Activated T-cell treated with anti-CD3 and anti-CD28 coated beads, Interleukin-2, amount 50 U/mL, for 24 hours (primary cell): ENCODE results near the gene LRRC43.
"Not testable (repeated sequence)": the region's sequence is repeated elsewhere in the genome, so short reads cannot be mapped to it uniquely, and the experiment has no call there.

Experiments used
- DNase-seq: peaks from one replicate; pipeline ENCODE4 v3.0.0-alpha.2; 2020
- H3K27ac Mint-ChIP-seq: 2 replicates; pipeline ENCODE4 v1.8.0; 2020; ENCODE audit warnings: mild to moderate bottlenecking, mixed read lengths
- H3K27me3 Mint-ChIP-seq: 2 replicates; pipeline ENCODE4 v1.8.0; 2020; ENCODE audit warnings: mixed read lengths
- H3K36me3 Mint-ChIP-seq: 2 replicates; pipeline ENCODE4 v1.8.0; 2020; ENCODE audit warnings: low read depth, mixed read lengths
- H3K4me1 Mint-ChIP-seq: 2 replicates; pipeline ENCODE4 v1.8.0; 2020; ENCODE audit warnings: low read depth, mixed read lengths
- H3K4me3 Mint-ChIP-seq: 2 replicates; pipeline ENCODE4 v1.8.0; 2020; ENCODE audit warnings: mild to moderate bottlenecking, moderate library complexity, mixed read lengths
- H3K9me3 Mint-ChIP-seq: 2 replicates; pipeline ENCODE4 v1.8.0; 2020; ENCODE audit warnings: mixed read lengths

The LRRC43 gene

DNA sequence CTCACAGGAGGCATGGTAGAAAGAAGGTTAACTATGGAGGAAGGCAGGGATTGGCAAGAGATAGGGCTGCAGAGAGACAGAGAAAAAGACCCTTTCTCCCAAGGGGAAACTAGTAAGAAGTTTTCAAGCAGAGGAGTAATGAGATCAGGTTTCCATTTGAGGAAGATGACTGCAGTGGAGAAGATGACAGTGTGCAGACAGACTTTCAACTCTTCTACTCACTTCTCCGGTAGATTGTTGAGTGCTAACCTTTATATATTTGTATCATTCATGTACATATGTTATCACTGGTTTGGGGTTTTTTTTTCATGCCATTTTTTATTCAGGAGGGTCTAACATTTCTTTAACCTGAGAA, 14.7 kb downstream of the LRRC43 start:
- Mint-ChIP-seq H3K4me3 (no peak overlapping the region), H3K27ac (peak overlapping the region; percentile 48), H3K36me3 (no peaks in the 10 kb centered on the region), H3K9me3 (peaks cover 7% of the 10 kb centered on the region), H3K27me3 (peaks cover 27% of the 10 kb centered on the region), H3K4me1 (peaks cover 11% of the 10 kb centered on the region)
- no peak for DNase-seq

DNA sequence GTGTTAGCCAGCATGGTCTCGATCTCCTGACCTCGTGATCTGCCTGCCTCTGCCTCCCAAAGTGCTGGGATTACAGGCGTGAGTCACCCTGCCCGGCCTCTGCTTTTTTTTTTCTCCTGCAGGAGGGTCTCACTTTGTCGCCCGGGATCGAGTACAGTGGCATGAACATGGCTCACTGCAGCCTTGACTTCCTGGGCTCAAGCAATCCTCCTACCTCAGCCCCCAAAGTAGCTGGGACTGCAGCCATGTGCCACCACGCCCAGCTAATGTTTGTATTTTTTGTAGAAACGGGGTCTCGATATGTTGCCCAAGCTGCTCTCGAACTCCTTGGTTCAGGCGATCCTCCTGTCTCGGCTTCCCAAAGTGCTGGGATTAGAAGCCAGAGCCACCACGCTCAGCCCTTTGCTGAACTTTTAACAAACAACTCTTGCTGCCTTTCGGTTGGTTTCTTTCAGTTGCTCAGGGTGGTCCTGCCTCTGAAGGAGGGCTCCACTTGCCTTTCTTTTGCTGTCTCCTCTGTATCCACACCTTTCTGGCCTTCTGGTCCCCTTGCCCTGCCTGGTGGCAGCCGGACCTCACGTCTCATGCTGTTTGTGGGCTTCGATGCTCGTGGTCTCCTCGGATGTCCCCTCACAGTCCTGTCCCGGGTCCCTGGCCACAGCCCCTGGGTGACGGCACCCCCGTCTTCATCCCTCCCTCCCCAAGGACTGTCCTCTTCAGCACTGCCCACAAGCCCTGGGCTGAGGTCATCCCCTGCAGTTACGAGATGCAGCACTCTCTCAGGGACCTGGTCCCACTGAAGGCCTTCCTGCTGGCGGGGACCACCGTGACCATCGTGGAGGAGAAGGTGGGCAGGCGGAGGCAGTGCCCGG, 16.8 kb downstream of the LRRC43 start:
- Mint-ChIP-seq H3K9me3 (peaks cover 7% of the 10 kb centered on the region), H3K27me3 (peaks cover 36% of the 10 kb centered on the region), H3K36me3 (no peaks in the 10 kb centered on the region), H3K27ac (no peak overlapping the region), H3K4me1 (peaks cover 20% of the 10 kb centered on the region), H3K4me3 (no peak overlapping the region)
- DNase-seq: no peak

DNA sequence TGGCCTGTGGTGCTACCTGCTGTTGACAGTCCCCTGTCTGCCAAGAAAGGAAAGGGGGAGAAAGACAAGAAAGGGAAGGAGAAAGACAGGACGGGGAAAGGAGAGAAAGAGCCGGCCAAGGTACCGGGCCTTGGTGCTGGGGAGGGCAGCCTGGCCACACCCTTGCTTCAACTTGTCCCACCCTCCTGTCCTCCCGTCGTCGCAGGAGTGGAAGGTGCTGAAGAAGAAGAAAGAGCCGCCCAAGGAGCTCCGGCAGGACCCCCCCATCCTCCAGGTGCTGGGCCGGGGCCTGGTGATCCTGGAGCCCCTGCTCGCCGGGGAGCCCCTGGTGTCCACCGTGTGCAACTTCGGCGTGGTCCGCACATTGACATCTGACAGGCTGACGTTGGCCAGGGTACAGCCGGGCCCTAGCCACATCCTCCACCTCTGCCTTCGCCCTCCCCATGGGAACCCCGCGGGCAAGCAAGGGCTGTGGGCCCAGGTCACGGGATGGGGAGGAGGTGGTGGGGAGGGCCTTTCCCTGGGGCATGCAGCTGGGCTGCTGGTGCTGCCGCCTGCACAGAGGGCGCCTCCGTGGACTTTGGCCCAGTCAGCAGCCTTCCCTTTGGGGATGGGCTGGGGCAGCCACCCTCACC, 17.7 kb downstream of the LRRC43 start:
- Mint-ChIP-seq H3K27ac (no peak overlapping the region), H3K9me3 (peaks cover 1% of the 10 kb centered on the region), H3K4me3 (no peak overlapping the region), H3K4me1 (peaks cover 23% of the 10 kb centered on the region), H3K27me3 (peaks cover 41% of the 10 kb centered on the region), H3K36me3 (no peaks in the 10 kb centered on the region)
- DNase-seq: no peak

DNA sequence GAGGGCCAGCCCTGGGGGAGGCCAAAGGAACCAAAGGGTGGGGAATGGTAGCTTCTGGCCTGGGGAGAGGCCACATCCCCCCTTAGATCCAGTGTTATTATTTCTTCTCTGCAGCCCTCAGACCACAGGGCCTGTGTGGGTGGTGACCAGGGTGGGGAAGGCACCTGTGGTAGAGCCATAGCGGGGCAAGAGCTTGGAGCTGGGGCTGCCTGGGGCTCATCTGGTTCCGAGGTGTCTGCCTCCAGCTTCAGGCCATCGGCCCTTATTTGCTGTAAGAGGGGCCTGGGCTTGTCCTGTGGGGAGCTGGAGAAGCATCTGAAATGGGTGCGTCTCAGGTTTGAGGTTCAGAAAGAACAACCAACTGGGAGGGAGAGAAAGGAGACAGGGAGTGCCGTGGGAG, 18.5 kb downstream of the LRRC43 start:
- peaks cover under 1% of the 10 kb centered on the region for H3K36me3 Mint-ChIP-seq
- no peaks in the 10 kb centered on the region for H3K9me3 Mint-ChIP-seq
- H3K4me3 Mint-ChIP-seq: no peak overlapping the region
- no peak overlapping the region for H3K27ac Mint-ChIP-seq
- peaks cover 23% of the 10 kb centered on the region for H3K4me1 Mint-ChIP-seq
- H3K27me3 Mint-ChIP-seq: peaks cover 41% of the 10 kb centered on the region
- DNase-seq: no peak

DNA sequence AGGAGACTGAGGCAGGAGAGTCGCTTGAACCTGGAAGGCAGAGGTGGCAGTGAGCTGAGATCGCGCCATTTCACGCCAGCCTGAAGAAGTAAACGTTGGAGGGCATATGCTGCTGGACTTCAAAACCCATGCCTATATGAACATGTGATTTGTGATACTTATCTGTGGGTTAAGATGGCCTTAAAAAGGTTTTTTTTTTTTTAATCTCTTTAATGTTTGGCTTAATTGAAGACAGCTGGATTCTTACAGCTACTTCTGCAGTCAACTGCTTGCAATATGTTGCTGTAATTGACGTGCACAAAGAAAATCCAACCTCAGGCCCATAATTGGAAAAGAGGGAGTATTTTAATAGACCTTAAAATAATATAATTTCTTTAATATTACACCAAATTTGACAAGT, 19.1 kb downstream of the LRRC43 start:
- Mint-ChIP-seq H3K36me3 (peaks cover 7% of the 10 kb centered on the region), H3K4me1 (peaks cover 23% of the 10 kb centered on the region), H3K9me3 (no peaks in the 10 kb centered on the region), H3K27me3 (peaks cover 41% of the 10 kb centered on the region), H3K27ac (no peak overlapping the region), H3K4me3 (no peak overlapping the region)
- no peak for DNase-seq

DNA sequence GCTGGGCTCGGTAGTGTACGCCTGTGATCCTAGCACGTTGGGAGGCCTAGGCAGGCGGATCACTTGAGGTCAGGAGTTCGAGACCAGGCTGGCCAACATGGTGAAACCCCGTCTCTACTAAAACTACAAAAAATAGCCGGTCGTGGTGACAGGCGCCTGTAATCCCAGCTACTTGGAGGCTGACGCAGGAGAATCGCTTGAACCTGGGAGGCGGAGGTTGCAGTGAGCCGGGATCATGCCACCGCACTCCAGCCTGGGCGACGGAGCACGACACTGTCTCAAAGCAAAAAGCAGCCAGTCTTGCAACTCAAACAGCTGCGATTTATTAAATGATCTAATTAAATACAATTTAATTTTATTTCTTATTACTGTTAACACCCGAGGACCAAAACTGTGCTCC, 19.9 kb downstream of the LRRC43 start:
- Mint-ChIP-seq H3K4me3 (peak overlapping the region; percentile 77), H3K27me3 (peaks cover 35% of the 10 kb centered on the region), H3K36me3 (peaks cover 15% of the 10 kb centered on the region), H3K4me1 (peaks cover 18% of the 10 kb centered on the region)
- H3K9me3 Mint-ChIP-seq, H3K27ac Mint-ChIP-seq, DNase-seq: not testable (repeated sequence)

DNA sequence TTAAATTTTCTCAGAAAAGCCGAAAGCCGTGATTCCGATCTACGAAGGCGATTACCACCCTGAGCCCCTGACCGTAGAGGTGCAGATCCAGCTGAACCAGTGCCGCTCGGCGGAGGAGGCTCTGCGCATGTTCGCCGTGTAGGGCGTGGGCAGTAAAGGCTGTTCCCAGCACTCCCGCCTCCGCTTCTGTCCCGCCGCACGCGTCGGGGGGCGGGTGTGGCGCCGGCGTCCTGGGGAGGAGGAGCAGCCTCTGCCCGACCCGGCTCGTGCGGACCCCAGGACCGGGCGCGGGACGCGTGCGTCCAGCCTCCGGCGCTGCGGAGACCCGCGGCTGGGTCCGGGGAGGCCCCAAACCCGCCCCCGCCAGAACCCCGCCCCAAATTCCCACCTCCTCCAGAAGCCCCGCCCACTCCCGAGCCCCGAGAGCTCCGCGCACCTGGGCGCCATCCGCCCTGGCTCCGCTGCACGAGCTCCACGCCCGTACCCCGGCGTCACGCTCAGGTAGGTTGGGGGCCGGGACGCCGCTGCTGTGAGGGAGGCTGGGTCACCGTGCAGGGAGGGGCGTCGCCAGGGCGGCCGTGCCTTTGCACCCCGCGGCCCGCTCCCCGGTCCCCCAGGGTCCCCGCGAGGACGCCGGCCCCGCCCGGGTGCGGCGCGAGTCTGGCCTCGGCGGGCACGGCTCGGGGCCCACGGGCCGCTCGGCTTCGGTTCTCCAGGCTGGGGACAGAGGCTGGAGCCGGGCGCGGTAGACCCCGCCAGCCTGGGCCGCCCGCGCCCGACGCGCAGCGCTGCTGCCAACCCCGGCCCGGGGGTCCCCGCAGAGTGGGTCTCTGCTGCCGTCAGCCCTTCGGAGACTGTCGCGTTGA, 20.6 kb downstream of the LRRC43 start, which contains the start of gene B3GNT4:
B3GNT4 (plus strand) TSS at position 409 of the 866 bp plus-strand sequence. CDS start 910 bp downstream, outside the sequence.
- Mint-ChIP-seq H3K9me3 (no peaks in the 10 kb centered on the region), H3K27me3 (peaks cover 31% of the 10 kb centered on the region), H3K4me3 (peak within 1 kb of the TSS; percentile 77), H3K4me1 (peaks cover 14% of the 10 kb centered on the region), H3K27ac (no peak within 1 kb of the TSS), H3K36me3 (peaks cover 22% of the 10 kb centered on the region)
- DNase-seq: peak; percentile 79

DNA sequence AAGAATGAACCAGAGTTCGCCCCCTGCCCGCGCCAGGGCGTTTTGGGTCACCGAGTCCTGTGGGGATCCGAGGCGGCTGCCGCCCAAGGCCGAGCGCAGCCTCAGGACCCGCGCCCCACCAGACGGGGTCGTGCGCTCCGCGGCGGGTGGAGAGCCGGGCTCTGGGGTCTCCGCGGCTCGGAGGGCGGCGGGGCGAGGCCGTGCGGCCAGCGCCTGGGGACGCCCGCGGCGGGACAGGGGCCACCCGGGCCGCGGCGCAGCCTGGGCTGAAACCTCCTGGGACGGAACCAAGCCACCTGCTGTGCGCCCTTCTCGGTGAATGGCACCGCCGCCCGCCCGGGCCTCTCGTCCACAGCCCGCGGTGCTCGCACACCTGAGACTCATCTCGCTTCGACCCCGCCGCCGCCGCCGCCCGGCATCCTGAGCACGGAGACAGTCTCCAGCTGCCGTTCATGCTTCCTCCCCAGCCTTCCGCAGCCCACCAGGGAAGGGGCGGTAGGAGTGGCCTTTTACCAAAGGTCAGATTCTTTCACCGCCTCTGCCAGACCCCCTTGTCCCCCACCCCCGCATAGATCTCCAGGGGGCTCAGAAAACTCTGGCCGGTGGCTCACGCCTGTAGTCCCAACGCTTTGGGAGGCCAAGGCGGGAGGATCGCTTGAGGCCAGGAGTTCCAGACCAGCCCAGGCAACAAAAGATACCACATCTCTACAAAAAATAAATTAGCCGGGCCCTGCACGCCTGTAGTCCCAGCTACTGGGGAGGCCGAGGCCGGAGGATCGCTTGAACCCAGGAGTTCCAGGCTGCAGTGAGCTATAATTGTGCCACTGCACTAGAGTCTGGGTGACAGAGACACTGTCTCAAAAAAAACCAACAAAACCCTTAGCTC, 21.5 kb downstream of the LRRC43 start:
- Mint-ChIP-seq H3K4me3 (peak overlapping the region; percentile 42), H3K27ac (no peak overlapping the region), H3K4me1 (peaks cover 14% of the 10 kb centered on the region), H3K27me3 (peaks cover 30% of the 10 kb centered on the region), H3K36me3 (peaks cover 28% of the 10 kb centered on the region), H3K9me3 (no peaks in the 10 kb centered on the region)
- peak; percentile 54 for DNase-seq

DNA sequence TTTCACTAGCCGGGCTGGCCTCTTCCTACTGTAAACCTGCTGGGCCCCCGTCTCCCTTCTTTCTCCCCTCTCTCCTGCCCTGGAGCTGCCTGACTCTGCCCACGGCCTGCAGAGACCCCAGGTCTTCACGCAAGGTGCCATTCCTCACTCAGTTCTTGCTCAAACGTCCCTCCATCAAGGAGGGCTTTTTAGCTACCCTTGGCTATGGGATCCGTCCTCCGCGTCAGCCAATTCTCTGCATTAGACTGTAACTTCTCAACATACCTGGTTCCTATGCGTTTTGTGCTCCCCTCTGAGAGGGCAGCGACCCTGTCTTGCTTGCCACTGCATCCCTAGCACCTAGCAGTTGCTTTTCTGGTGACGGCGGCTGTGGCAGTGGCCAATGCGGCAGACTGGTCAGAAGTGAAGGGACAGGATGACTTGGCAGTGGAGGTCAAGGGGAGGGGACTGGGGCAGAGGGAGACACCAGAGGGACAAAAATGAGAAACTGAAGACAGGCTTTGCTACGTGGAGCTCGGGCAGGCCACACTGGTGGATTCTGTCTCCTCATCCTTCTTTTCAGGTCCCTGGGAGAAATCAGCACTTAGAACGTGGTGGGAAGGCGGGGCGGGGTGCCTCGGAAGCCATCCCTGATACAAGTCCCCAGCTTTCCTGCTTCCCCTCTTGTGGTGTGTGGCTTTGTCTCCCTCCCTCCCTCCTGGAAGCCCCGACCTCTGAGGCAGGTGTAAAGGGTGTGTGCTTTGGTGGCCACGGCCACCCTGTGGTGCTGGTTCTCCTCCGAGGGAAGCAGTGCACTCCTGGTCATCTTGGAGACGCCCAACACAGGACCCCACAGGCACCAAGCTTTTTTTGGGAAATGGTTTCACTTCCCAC, 22.4 kb downstream of the LRRC43 start:
- H3K4me1 Mint-ChIP-seq: peaks cover 14% of the 10 kb centered on the region
- DNase-seq: no peak
- H3K4me3 Mint-ChIP-seq: peak overlapping the region; percentile 35
- peaks cover 22% of the 10 kb centered on the region for H3K27me3 Mint-ChIP-seq
- no peak overlapping the region for H3K27ac Mint-ChIP-seq
- H3K36me3 Mint-ChIP-seq: peaks cover 37% of the 10 kb centered on the region
- no peaks in the 10 kb centered on the region for H3K9me3 Mint-ChIP-seq

DNA sequence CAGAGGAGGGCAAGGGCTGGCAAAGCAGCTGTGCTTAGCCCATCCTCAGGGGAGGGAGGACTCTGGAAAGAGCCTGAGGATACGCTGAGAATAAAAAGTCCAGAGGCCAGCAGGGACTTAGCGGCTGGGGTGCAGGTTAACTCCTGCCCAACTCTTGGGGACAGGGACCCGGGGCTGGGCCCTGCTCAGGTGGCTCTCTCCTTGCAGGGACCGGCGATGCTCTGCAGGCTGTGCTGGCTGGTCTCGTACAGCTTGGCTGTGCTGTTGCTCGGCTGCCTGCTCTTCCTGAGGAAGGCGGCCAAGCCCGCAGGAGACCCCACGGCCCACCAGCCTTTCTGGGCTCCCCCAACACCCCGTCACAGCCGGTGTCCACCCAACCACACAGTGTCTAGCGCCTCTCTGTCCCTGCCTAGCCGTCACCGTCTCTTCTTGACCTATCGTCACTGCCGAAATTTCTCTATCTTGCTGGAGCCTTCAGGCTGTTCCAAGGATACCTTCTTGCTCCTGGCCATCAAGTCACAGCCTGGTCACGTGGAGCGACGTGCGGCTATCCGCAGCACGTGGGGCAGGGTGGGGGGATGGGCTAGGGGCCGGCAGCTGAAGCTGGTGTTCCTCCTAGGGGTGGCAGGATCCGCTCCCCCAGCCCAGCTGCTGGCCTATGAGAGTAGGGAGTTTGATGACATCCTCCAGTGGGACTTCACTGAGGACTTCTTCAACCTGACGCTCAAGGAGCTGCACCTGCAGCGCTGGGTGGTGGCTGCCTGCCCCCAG, 23.4 kb downstream of the LRRC43 start:
- Mint-ChIP-seq H3K9me3 (no peaks in the 10 kb centered on the region), H3K36me3 (peaks cover 44% of the 10 kb centered on the region), H3K4me3 (no peak overlapping the region), H3K27me3 (peaks cover 21% of the 10 kb centered on the region), H3K4me1 (peaks cover 14% of the 10 kb centered on the region), H3K27ac (no peak overlapping the region)
- DNase-seq: no peak

DNA sequence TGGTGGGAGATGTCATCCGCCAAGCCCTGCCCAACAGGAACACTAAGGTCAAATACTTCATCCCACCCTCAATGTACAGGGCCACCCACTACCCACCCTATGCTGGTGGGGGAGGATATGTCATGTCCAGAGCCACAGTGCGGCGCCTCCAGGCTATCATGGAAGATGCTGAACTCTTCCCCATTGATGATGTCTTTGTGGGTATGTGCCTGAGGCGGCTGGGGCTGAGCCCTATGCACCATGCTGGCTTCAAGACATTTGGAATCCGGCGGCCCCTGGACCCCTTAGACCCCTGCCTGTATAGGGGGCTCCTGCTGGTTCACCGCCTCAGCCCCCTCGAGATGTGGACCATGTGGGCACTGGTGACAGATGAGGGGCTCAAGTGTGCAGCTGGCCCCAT, 24.1 kb downstream of the LRRC43 start:
- no peaks in the 10 kb centered on the region for H3K9me3 Mint-ChIP-seq
- H3K36me3 Mint-ChIP-seq: peaks cover 50% of the 10 kb centered on the region
- DNase-seq: no peak
- no peak overlapping the region for H3K4me3 Mint-ChIP-seq
- H3K27me3 Mint-ChIP-seq: peaks cover 17% of the 10 kb centered on the region
- no peak overlapping the region for H3K27ac Mint-ChIP-seq
- peaks cover 14% of the 10 kb centered on the region for H3K4me1 Mint-ChIP-seq

DNA sequence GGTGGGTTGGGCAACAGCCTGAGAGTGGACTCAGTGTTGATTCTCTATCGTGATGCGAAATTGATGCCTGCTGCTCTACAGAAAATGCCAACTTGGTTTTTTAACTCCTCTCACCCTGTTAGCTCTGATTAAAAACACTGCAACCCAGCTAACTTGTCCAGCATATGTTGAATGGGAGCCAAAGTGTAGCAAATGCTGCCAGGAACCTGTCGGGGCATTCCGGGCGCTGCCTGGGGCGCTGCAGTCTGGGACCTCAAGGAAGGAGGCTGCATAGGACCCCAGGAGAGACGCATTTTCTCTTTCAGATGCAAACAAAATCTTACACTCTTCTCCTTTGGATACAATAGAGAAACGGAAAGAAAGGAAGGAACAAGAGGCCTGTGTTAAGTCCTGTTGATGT, 24.5 kb downstream of the LRRC43 start:
- peaks cover 14% of the 10 kb centered on the region for H3K4me1 Mint-ChIP-seq
- no peaks in the 10 kb centered on the region for H3K9me3 Mint-ChIP-seq
- no peak overlapping the region for H3K27ac Mint-ChIP-seq
- peaks cover 17% of the 10 kb centered on the region for H3K27me3 Mint-ChIP-seq
- no peak for DNase-seq
- H3K4me3 Mint-ChIP-seq: no peak overlapping the region
- H3K36me3 Mint-ChIP-seq: peaks cover 54% of the 10 kb centered on the region
